SU-DHL-6 (cell line): ENCODE results near the gene DCLK1.

Experiments
- CTCF ChIP-seq: fragments of 200-600 bp; sonication (generic); IDR thresholded peaks from one replicate; pipeline ENCODE4 v1.5.1; 2017; ENCODE audit warnings: antibody characterized with exemption, mild to moderate bottlenecking, low read length, moderate library complexity; ENCODE audit not compliant: insufficient read depth, poor library complexity, severe bottlenecking
- EZH2phosphoT487 ChIP-seq: fragments of 200-600 bp; sonication (generic), shearing (Covaris generic); conservative IDR thresholded peaks from 2 replicates; pipeline ENCODE4 v1.6.1; 2018; ENCODE audit warnings: mild to moderate bottlenecking, antibody characterized with exemption, low read length, moderate library complexity, mixed read lengths

DNA sequence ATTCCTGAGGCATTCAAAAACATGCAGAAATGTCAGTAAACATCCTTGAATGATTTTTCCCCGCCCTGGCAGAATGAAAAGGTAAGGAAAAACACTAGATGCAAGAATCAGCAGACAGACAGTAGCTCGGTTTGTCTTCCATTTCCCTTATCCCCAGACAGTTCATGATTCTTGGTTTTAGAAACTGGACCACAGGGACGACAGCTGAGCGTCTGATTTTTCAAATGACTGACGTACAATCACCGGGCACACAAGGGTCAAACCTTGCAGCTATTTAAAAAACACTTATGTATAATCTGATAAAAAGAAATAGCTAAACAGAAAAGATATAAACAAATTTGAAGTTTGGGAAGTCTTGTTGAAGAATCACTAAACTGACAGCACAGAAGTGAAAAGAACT is 47.1 kb downstream of the DCLK1 start:
- TF ChIP-seq CTCF (no peak), EZH2phosphoT487 (no peak)
